T-cell (primary cell): ENCODE results near the gene ZC3H12D. TPM values are rescaled to one million over a fixed set of nuclear protein-coding genes. Genes with fewer than 3 reads are reported as not detected.

Experiments used
- ATAC-seq, 4 experiments: fragments of 200-7000 bp in 3 of 4; fragments of 150-1000 bp in 1 of 4; cut with Tn5 transposase; replicated peaks in 1 of 4; 1 replicate in 3 of 4; 2 replicates in 1 of 4; pipeline ENCODE4 v1.10.0; 2021; ENCODE audit warnings: moderate library complexity in 3 of 4, mild to moderate bottlenecking in 2 of 4, moderate number of reproducible peaks in 1 of 4
- CTCF ChIA-PET, 2 donors: fragments of 300-600 bp; sonication (Branson Sonifier 250); formaldehyde crosslinking; loops; one replicate each; lab custom pipeline; 2022; ENCODE audit warnings: antibody characterized with exemption in 2 of 2; lab: Charles Lee
- POLR2A ChIA-PET, 2 donors: fragments of 300-600 bp; sonication (Branson Sonifier 250); formaldehyde crosslinking; loops; one replicate each; lab custom pipeline; 2022; ENCODE audit warnings: antibody characterized with exemption in 2 of 2; lab: Charles Lee
- DNase-seq, 35 experiments: peaks; one replicate each; pipeline versions ENCODE4 v3.0.0 to v3.0.0-alpha.2; 2013 to 2023
- H3K27ac ChIP-seq: one replicate; pipeline ENCODE4 v1.5.1; 2013; ENCODE audit warnings: low read length
- H3K27me3 ChIP-seq, 2 experiments: replicated peaks in 1 of 2; 1 replicate in 1 of 2; 2 replicates in 1 of 2; pipeline versions ENCODE4 v1.6.1 to v1.7.0; 2013; ENCODE audit warnings: low read length in 1 of 2, mixed read lengths in 1 of 2; ENCODE audit not compliant: control insufficient read depth in 2 of 2, insufficient read depth in 2 of 2; ENCODE audit errors: extremely low read depth in 1 of 2
- H3K36me3 ChIP-seq, 2 donors: 1 replicate in 1 of 2; 2 replicates in 1 of 2; pipeline versions ENCODE4 v1.6.1 to v1.7.0; 2013; ENCODE audit warnings: low read length in 1 of 2; ENCODE audit not compliant: control insufficient read depth in 2 of 2, insufficient read depth in 1 of 2; ENCODE audit errors: extremely low read depth in 1 of 2
- H3K4me1 ChIP-seq, 2 experiments: 1 replicate in 1 of 2; 2 replicates in 1 of 2; pipeline versions ENCODE4 v1.6.1 to v1.7.0; 2013; ENCODE audit warnings: low read length in 2 of 2, mixed read lengths in 1 of 2; ENCODE audit not compliant: insufficient read depth in 2 of 2, control insufficient read depth in 1 of 2; ENCODE audit errors: extremely low read depth in 1 of 2
- H3K4me3 ChIP-seq, 2 donors: 1 replicate in 1 of 2; 2 replicates in 1 of 2; pipeline versions ENCODE4 v1.5.1 to v1.7.0; 2013; ENCODE audit warnings: mild to moderate bottlenecking in 2 of 2, low read length in 1 of 2, moderate library complexity in 1 of 2; ENCODE audit not compliant: control insufficient read depth in 1 of 2; ENCODE audit errors: extremely low read depth in 1 of 2
- H3K9me3 ChIP-seq: 2 replicates; pipeline ENCODE4 v1.7.0; 2013
- H3K27ac Mint-ChIP-seq, 2 donors: one replicate each; pipeline ENCODE4 v1.8.0; 2020 to 2021; ENCODE audit warnings: mild to moderate bottlenecking in 2 of 2, mixed read lengths in 2 of 2
- H3K27me3 Mint-ChIP-seq, 2 donors: one replicate each; pipeline ENCODE4 v1.8.0; 2021 to 2022; ENCODE audit warnings: mixed read lengths in 2 of 2
- H3K36me3 Mint-ChIP-seq: one replicate; pipeline ENCODE4 v1.8.0; 2021; ENCODE audit warnings: mixed read lengths
- H3K4me1 Mint-ChIP-seq, 3 donors: one replicate each; pipeline ENCODE4 v1.8.0; 2020 to 2022; ENCODE audit warnings: mixed read lengths in 3 of 3, mild to moderate bottlenecking in 1 of 3
- H3K4me3 Mint-ChIP-seq, 3 donors: one replicate each; pipeline ENCODE4 v1.8.0; 2020 to 2022; ENCODE audit warnings: mild to moderate bottlenecking in 3 of 3, mixed read lengths in 3 of 3, moderate library complexity in 3 of 3
- H3K9me3 Mint-ChIP-seq, 3 donors: one replicate each; pipeline ENCODE4 v1.8.0; 2020 to 2022; ENCODE audit warnings: mixed read lengths in 3 of 3
- WGBS: methylation state at CpG from one replicate; pipeline ENCODE4 v1.1.5; 2013; ENCODE audit warnings: missing lambda C conversion rate; ENCODE audit not compliant: insufficient coverage; 5-methylcytosine and 5-hydroxymethylcytosine counted together
- total RNA-seq, 35 experiments: library from RNA in 6 of 35; stranded (reverse) in 6 of 35; fragments of 120-200 nt in 1 of 35; gene quantifications; one replicate each; pipeline versions ENCODE4 v1.2.1 to v1.2.4 and lab custom pipeline; 2013 to 2026

The ZC3H12D gene
- total RNA-seq, 5 donors from 2014 or later (not counting 1 experiment from before 2014, with no cell fraction given) = 48.2 to 117 (median 107) TPM

DNA sequence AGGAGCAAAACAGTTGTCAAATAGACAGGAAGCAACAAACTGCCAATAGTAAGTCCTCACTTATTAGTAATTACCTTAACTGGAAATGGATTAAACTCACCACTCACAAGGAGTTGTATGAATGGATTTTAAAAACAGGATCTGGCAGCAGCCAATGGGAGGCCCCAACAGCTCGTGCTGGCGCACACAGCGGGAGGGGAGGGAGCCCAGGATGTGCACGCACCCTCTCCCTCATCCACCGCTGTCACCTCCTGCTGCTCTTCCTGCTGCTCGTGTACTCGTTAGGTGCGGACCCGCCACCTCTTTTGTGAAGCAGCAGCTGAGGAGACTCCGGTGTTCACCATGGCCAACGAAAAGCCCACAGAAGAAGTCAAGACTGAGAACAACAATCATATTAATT lies 84.8 kb downstream of the ZC3H12D start, which contains the start of gene SUMO4:
Gene SUMO4 (plus strand): TSS at position 213 of the 400 bp plus-strand sequence. CDS start 130 bp downstream, at position 343.
- H3K27ac Mint-ChIP-seq = no peak within 1 kb of the TSS
- H3K27me3 Mint-ChIP-seq = no peaks in the 10 kb centered on the region
- ATAC-seq (no peak), DNase-seq (no peak)
- CTCF ChIA-PET = no interaction called here
- Histone ChIP-seq H3K4me1 (no peaks in the 10 kb centered on the region), H3K9me3 (no peaks in the 10 kb centered on the region), H3K36me3 (peaks cover 0 to 37% of the 10 kb centered on the region in 2 donors), H3K4me3 (no peak within 1 kb of the TSS), H3K27ac (no peak within 1 kb of the TSS), H3K27me3 (no peaks in the 10 kb centered on the region)
- peaks cover 17 to 39% (median 33%) of the 10 kb centered on the region in 3 donors for H3K4me1 Mint-ChIP-seq
- 96% methylated on average over 4 of the region's 11 CpGs for WGBS
- no peak within 1 kb of the TSS for H3K4me3 Mint-ChIP-seq
- H3K36me3 Mint-ChIP-seq = peaks cover 75% of the 10 kb centered on the region
- POLR2A ChIA-PET = no interaction called here
- no peaks in the 10 kb centered on the region for H3K9me3 Mint-ChIP-seq

- peak overlapping the region; percentile 41 to 67 for H3K27ac Mint-ChIP-seq
- no peak overlapping the region for H3K4me3 Mint-ChIP-seq
- H3K36me3 ChIP-seq = peaks cover 0 to 34% of the 10 kb centered on the region in 2 donors
- no peaks in the 10 kb centered on the region for H3K27me3 ChIP-seq
- POLR2A ChIA-PET = interaction anchor here (0.6 to 0.7 kb wide), 3 partner anchors 17 to 104 kb away, joined by 3 to 4 read pairs (median 3); no protein-coding TSS in a partner anchor
- peaks cover 0 to 12% of the 10 kb centered on the region in 2 experiments for H3K4me1 ChIP-seq
- no peak overlapping the region for H3K27ac ChIP-seq
- no peaks in the 10 kb centered on the region for H3K27me3 Mint-ChIP-seq
- H3K36me3 Mint-ChIP-seq = peaks cover 66% of the 10 kb centered on the region
- no peaks in the 10 kb centered on the region for H3K9me3 ChIP-seq
- no peaks in the 10 kb centered on the region for H3K9me3 Mint-ChIP-seq
- H3K4me3 ChIP-seq = no peak overlapping the region
- H3K4me1 Mint-ChIP-seq = peaks cover 41 to 53% (median 50%) of the 10 kb centered on the region in 3 donors
- no peak for ATAC-seq
- 100% methylated on average over 1 of the region's 6 CpGs for WGBS
- CTCF ChIA-PET = interaction anchor here (0.6 to 1.5 kb wide), 4 partner anchors 31 to 202 kb away, joined by 3 to 4 read pairs (median 3); no protein-coding TSS in a partner anchor
- no peak for DNase-seq
Observed at GRCh38 chr6:149397384-149397783, 87.4 kb downstream of the ZC3H12D start.

Other genes starting within 250 kb of the ZC3H12D start
- gene TAB2, start 167.3 kb downstream of the ZC3H12D start, total RNA-seq = 100 to 1,000 TPM; 128 to 160 (median 146) TPM
- 10 to 100 TPM in 1 of 5 donors, 1 to 10 TPM in 4; 5.7 to 11.4 (median 8.5) TPM for gene SUMO4, start 84.8 kb downstream of the ZC3H12D start, total RNA-seq
- gene PPIL4, start 61.0 kb upstream of the ZC3H12D start, total RNA-seq = 10 to 100 TPM; 25.2 to 32.1 (median 26.6) TPM
- 10 to 100 TPM; 15.4 to 24.5 (median 15.7) TPM for gene GINM1, start 81.4 kb upstream of the ZC3H12D start, total RNA-seq
- 10 to 100 TPM; 15.2 to 18.2 (median 15.9) TPM for gene KATNA1, start 163.7 kb upstream of the ZC3H12D start, total RNA-seq
- 10 to 100 TPM; 38.0 to 43.3 (median 39.2) TPM for gene LATS1, start 233.1 kb upstream of the ZC3H12D start, total RNA-seq